Peyer's patch (tissue), 4 donors: Measurements from ENCODE around the gene OLIG3. TPM values are rescaled to one million over a fixed set of nuclear protein-coding genes. Genes with fewer than 3 reads are reported as not detected.

Source experiments
- DNase-seq, 3 donors: peaks; one replicate each; pipeline ENCODE4 v3.0.0-alpha.2; 2017 to 2019
- H3K27ac ChIP-seq, 4 donors: fragments of 200-600 bp; sonication (generic); one replicate each; pipeline ENCODE4 v1.5.1; 2016 to 2019
- H3K27me3 ChIP-seq, 2 donors: fragments of 200-600 bp; sonication (generic); one replicate each; pipeline ENCODE4 v1.5.1; 2019
- H3K36me3 ChIP-seq, 3 donors: fragments of 200-600 bp; sonication (generic); one replicate each; pipeline ENCODE4 v1.5.1; 2016 to 2019
- H3K4me1 ChIP-seq, 4 donors: fragments of 200-600 bp; sonication (generic); one replicate each; pipeline ENCODE4 v1.5.1; 2016 to 2019
- H3K4me3 ChIP-seq, 4 donors: fragments of 200-600 bp; sonication (generic); 1 replicate in 3 of 4; 2 replicates in 1 of 4; pipeline ENCODE4 v1.5.1; 2016 to 2019; ENCODE audit warnings: mild to moderate bottlenecking in 1 of 4
- H3K9me3 ChIP-seq, 4 donors: fragments of 200-600 bp; sonication (generic); one replicate each; pipeline ENCODE4 v1.5.1; 2016 to 2019; ENCODE audit warnings: mild to moderate bottlenecking in 1 of 4
- POLR2A ChIP-seq, 2 donors: fragments of 450-650 bp; IDR thresholded peaks; one replicate each; pipeline ENCODE4 v1.5.1; 2017; ENCODE audit warnings: antibody characterized with exemption in 2 of 2, mild to moderate bottlenecking in 2 of 2, moderate library complexity in 2 of 2
- total RNA-seq, 4 donors: library from RNA; depleted of rRNA; stranded (reverse); fragments of >200 nt; gene quantifications; one replicate each; pipeline ENCODE4 v1.1.0, GENCODE V29; 2016
- TF ChIP-seq, protein P1 (sequence below), 6 experiments: fragments of 450-650 bp in 4 of 6; fragments of 200-600 bp in 2 of 6; sonication (generic) in 1 of 6; IDR thresholded peaks; one replicate each; pipeline ENCODE4 v1.5.1; 2017 to 2019; ENCODE audit warnings: antibody characterized with exemption in 6 of 6, mild to moderate bottlenecking in 3 of 6, moderate library complexity in 1 of 6

The OLIG3 gene
- total RNA-seq, 4 donors from 2014 or later: not detected

GRCh38 chr6:137519629-137520176 lies 25.5 kb upstream of the OLIG3 start:
- no peak overlapping the region for H3K27ac ChIP-seq
- TF ChIP-seq POLR2A (IDR thresholded peaks at IDR 0.05): no peak
- TF ChIP-seq, protein P1, sequence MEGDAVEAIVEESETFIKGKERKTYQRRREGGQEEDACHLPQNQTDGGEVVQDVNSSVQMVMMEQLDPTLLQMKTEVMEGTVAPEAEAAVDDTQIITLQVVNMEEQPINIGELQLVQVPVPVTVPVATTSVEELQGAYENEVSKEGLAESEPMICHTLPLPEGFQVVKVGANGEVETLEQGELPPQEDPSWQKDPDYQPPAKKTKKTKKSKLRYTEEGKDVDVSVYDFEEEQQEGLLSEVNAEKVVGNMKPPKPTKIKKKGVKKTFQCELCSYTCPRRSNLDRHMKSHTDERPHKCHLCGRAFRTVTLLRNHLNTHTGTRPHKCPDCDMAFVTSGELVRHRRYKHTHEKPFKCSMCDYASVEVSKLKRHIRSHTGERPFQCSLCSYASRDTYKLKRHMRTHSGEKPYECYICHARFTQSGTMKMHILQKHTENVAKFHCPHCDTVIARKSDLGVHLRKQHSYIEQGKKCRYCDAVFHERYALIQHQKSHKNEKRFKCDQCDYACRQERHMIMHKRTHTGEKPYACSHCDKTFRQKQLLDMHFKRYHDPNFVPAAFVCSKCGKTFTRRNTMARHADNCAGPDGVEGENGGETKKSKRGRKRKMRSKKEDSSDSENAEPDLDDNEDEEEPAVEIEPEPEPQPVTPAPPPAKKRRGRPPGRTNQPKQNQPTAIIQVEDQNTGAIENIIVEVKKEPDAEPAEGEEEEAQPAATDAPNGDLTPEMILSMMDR (IDR thresholded peaks at IDR 0.05): no peak
- no peaks in the 10 kb centered on the region for H3K9me3 ChIP-seq
- DNase-seq: no peak
- H3K4me3 ChIP-seq: no peak overlapping the region
- H3K4me1 ChIP-seq: no peaks in the 10 kb centered on the region
- no peaks in the 10 kb centered on the region for H3K36me3 ChIP-seq
- H3K27me3 ChIP-seq: no peaks in the 10 kb centered on the region

DNA sequence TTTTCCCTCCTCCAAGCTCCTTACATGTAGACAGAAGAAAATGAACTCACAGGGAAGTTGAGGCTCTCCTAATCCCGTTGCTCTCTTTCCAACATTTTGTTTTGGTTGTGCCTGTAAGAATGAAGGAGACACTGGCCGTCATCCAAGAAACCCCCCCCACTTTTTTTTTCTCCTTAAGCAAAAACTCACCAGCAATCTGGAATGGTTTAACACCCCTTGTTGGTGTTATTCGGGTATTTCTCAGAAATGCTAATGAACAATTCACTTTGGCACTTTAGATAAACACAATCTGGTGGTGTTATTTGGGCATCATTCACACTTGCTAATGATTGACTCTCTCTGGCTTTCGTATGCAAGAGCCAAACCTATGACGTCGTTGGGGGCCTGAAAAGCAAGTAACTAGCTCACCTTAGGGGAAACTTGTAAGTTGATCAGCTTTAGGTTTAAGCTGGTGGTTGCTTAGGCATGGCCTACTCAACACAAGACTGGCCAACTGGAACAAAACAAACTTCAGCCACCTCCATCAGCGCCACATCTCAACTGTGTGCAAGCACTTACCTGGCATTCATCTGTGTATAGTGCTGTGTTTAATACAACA lies 24.3 kb upstream of the OLIG3 start:
- no peak overlapping the region for H3K27ac ChIP-seq
- H3K9me3 ChIP-seq: no peaks in the 10 kb centered on the region
- H3K4me1 ChIP-seq: no peaks in the 10 kb centered on the region
- DNase-seq: no peak
- TF ChIP-seq POLR2A (IDR thresholded peaks at IDR 0.05): no peak
- TF ChIP-seq, protein P1 (IDR thresholded peaks at IDR 0.05): no peak
- no peaks in the 10 kb centered on the region for H3K36me3 ChIP-seq
- no peak overlapping the region for H3K4me3 ChIP-seq
- no peaks in the 10 kb centered on the region for H3K27me3 ChIP-seq

DNA sequence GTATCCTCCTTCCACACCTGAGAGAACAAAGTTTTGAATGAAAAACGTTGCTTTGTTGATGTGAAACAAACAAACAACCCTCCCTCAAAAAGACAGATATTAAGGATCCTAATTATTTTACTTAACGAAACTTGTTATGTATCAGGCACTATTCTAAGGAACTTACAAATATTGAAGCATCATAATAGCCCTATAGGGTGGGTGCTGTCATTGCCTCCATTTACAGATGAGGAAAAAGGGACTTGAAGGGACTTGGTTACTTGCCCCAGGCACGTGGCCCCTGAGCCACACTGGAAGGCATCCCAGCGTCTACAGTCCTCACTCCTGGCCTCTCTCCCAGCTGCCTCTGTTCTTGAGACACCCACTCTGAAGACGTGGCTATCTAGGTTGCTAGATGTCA lies 20.2 kb upstream of the OLIG3 start:
- no peaks in the 10 kb centered on the region for H3K27me3 ChIP-seq
- TF ChIP-seq POLR2A (IDR thresholded peaks at IDR 0.05): no peak
- TF ChIP-seq, protein P1 (IDR thresholded peaks at IDR 0.05): no peak
- DNase-seq: no peak

DNA sequence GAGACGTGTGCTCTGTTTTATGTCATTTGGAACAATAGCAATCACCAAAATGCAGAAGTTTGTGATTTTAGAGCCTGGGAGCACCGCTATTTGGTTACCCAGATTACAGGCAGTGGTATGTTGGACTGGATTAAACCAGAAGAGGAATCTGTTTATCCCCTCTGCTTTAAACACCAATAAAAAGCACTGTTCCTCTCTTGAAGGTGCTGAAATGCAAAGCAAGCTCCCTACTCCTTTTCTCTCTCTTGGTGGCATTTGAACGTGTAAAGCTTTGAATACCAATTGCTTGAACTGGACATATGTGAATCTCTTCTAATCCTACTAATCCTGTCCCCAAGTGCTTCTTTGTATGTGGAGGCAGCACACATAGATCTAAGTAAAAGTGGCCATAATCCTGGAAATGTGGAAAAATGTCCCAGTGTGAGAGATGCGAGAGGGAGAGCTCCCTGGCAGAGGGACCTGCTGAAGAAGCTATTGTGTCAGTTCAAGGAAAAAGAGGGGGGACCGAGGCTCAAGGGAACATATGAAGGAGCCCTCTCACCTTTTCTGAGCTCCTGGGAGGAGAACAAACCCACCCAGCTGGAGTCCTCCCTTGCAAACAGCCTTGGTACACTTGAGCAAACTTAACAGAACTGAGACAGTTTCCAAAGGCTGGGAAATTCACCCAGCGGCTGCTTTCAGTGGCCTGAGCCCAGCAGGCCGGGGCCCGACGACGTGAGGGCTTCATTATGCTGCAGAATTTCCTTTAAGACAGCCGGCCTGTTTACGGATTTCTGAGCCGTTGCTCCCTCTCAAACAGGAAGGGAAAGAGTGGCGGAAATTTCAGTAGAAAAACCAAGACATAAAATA lies 18.8 kb upstream of the OLIG3 start:
- DNase-seq: no peak
- Histone ChIP-seq H3K4me1 (no peaks in the 10 kb centered on the region), H3K4me3 (no peak overlapping the region), H3K9me3 (no peaks in the 10 kb centered on the region), H3K27me3 (no peaks in the 10 kb centered on the region), H3K36me3 (no peaks in the 10 kb centered on the region), H3K27ac (no peak overlapping the region)
- TF ChIP-seq POLR2A (IDR thresholded peaks at IDR 0.05): no peak
- TF ChIP-seq, protein P1 (IDR thresholded peaks at IDR 0.05): no peak

More for the DNA sequence above, 20.2 kb upstream of the OLIG3 start:
- Histone ChIP-seq H3K9me3 (no peaks in the 10 kb centered on the region), H3K4me1 (no peaks in the 10 kb centered on the region), H3K36me3 (no peaks in the 10 kb centered on the region), H3K4me3 (no peak overlapping the region), H3K27ac (no peak overlapping the region)

DNA sequence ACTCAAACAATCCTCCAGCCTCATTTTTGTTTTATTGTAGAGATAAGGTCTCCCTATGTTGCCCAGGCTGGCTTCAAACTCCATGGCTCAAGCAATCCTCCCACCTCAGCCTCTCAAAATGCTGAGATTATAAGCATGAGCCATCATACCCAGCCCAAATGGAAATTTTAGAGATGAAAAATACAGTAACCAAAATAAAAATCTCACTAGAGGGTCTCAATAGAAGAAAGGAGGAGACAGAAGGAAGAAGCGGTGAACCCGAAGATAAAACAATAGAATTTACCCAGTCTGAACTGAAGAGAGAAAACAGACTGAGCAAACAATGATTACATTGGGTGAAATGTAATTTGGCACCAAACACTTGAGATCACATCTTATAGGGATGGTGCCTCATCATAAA lies 16.7 kb upstream of the OLIG3 start:
- Histone ChIP-seq H3K27ac (no peak overlapping the region), H3K27me3 (no peaks in the 10 kb centered on the region), H3K9me3 (no peaks in the 10 kb centered on the region), H3K4me3 (no peak overlapping the region), H3K4me1 (no peaks in the 10 kb centered on the region), H3K36me3 (no peaks in the 10 kb centered on the region)
- DNase-seq: no peak
- TF ChIP-seq, protein P1 (IDR thresholded peaks at IDR 0.05): no peak
- no peak for TF ChIP-seq POLR2A (IDR thresholded peaks at IDR 0.05)
